Measurements from ENCODE around the gene WDFY3. TPM values are rescaled to one million over a fixed set of nuclear protein-coding genes. Genes with fewer than 3 reads are reported as not detected.

The WDFY3 gene
- total RNA-seq, 4 donors from 2014 or later: 73.2 to 98.4 (median 90.2) TPM

DNA sequence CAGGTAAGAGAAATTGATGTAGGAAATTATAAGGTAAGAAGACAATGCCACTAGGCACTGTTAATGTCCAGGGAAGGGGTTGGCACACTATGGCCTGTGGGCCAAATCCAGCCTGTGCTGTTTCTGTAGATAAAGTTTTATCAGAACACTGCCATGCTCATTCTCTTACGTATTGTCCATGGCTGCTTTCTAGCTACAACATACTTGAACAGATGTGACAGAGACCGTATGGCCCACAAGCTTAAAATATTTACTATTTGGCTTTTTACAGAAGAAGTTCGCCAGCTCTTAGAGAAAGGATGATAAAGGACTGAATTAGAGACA lies 215.6 kb downstream of the WDFY3 start:
- TF ChIP-seq, protein P1, sequence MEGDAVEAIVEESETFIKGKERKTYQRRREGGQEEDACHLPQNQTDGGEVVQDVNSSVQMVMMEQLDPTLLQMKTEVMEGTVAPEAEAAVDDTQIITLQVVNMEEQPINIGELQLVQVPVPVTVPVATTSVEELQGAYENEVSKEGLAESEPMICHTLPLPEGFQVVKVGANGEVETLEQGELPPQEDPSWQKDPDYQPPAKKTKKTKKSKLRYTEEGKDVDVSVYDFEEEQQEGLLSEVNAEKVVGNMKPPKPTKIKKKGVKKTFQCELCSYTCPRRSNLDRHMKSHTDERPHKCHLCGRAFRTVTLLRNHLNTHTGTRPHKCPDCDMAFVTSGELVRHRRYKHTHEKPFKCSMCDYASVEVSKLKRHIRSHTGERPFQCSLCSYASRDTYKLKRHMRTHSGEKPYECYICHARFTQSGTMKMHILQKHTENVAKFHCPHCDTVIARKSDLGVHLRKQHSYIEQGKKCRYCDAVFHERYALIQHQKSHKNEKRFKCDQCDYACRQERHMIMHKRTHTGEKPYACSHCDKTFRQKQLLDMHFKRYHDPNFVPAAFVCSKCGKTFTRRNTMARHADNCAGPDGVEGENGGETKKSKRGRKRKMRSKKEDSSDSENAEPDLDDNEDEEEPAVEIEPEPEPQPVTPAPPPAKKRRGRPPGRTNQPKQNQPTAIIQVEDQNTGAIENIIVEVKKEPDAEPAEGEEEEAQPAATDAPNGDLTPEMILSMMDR (IDR thresholded peaks at IDR 0.05): no peak
- no peak for TF ChIP-seq POLR2A (IDR thresholded peaks at IDR 0.05)
- intact Hi-C loops (cut with DNase I; ENCODE audit: low total_unique reads): loop anchor here (2.0 kb wide), 1 partner anchor 220 kb away; no protein-coding TSS in a partner anchor
- WGBS, 2 donors: 85 to 93% methylated on average over 3 of the region's 3 CpGs
- no peak for DNase-seq (ENCODE audit: low spot score in 2 of 2)
- H3K4me3 ChIP-seq (ENCODE audit: low read depth, poor library complexity, severe bottlenecking): no peak overlapping the region

DNA sequence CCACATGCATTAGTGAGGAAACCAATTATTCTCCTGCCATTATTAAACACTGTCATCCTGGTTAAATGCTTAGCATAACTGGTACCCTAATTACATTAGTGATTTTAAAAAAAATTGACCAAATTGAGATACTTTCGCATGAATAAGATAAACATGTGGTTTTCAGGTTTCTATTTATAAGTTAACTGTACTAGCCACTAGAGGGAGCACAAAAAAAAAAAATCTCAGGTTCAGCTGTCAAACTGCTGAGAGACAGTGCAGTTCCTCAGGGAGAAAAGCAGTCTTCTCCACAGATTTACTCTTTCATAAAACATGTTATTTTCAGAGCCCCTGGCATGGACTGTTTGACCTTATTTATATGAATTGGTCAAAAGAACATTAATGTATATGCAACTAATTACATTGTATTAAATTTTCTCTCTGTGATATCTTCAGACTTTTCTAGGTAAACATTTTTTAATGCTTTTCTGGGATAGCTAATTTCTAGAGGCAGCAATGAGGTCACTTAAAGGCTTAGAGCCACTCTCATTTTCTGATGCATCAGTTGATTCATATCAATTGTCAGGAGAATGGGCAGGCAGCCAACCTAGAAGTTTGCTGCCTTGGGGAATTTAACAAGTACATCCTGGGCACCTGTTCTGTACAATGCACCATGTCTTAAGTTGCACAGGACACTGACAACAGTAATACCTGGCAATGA lies 216.1 kb downstream of the WDFY3 start:
- intact Hi-C loops (cut with DNase I; ENCODE audit: low total_unique reads): loop anchor here (2.0 kb wide), 1 partner anchor 220 kb away; no protein-coding TSS in a partner anchor
- no peak for DNase-seq (ENCODE audit: low spot score in 2 of 2)
- no peak for TF ChIP-seq POLR2A (IDR thresholded peaks at IDR 0.05)
- TF ChIP-seq, protein P1 (IDR thresholded peaks at IDR 0.05): no peak
- H3K4me3 ChIP-seq (ENCODE audit: low read depth, poor library complexity, severe bottlenecking): no peak overlapping the region
- WGBS, 2 donors: 8 to 9% methylated on average over 1 of the region's 1 CpG

DNA sequence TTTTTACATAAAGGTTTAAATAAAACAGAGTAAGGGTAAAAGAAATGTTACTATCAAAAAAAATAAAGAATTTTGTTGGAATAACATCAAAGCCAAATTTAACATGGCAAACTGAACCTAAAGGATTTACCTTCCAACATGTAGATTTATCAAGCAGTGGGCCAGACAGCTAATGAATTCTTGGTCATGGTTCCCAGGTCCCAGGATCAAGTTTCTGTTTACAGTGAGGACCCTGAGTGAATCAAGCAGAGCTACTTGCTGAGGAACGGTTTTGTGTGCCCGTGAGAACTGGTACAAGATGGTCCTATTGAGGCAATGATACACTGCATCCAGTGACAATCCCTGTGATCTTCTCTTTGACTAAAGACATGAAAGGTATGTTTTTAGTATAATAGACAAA lies 226.4 kb downstream of the WDFY3 start:
- intact Hi-C loops (cut with DNase I; ENCODE audit: low total_unique reads): no loop called here
- 95 to 100% methylated on average over 2 of the region's 2 CpGs for WGBS, 2 donors
- DNase-seq (ENCODE audit: low spot score in 2 of 2): no peak
- TF ChIP-seq, protein P1 (IDR thresholded peaks at IDR 0.05): no peak
- TF ChIP-seq POLR2A (IDR thresholded peaks at IDR 0.05): no peak
- H3K4me3 ChIP-seq (ENCODE audit: low read depth, poor library complexity, severe bottlenecking): no peak overlapping the region

DNA sequence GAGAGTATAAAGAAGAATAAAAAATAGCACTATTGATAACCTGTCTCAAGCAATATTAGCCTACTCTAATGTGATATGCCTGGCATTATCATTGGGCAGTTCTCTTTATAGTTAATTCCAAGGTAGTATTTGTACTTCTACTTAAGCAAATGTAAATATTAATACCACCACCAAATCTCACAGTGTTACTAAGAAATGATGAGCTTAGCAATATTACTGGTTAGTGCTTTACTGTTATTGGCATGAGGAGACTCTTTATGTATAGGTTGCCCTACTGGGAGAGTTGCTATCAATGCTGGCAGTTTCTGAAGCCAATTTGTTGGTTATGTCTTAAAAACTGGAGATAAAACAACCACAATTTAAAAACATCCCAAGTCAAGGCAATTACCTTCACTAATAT lies 227.9 kb downstream of the WDFY3 start:
- intact Hi-C loops (cut with DNase I; ENCODE audit: low total_unique reads): no loop called here
- DNase-seq (ENCODE audit: low spot score in 2 of 2): no peak
- TF ChIP-seq, protein P1 (IDR thresholded peaks at IDR 0.05): no peak
- TF ChIP-seq POLR2A (IDR thresholded peaks at IDR 0.05): no peak
- no peak overlapping the region for H3K4me3 ChIP-seq (ENCODE audit: low read depth, poor library complexity, severe bottlenecking)

DNA sequence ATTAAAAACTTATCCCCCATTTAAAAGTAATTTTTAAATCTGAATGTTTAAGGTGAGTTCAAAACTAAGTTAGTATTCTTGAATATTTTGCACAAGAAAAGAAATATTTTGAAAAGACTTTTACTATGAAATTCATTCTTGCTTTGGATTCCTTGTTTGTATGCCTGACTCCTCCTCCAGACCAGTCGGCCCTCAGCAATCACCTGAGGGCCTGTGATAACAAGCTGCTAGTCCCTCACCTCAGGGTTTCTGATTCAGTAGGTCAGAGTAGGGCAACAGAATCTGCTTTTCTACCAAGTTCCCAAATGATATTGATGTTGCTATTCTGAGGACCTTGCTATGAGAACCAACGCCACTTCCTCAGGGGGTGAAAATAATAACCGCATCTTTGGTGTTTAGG lies 228.8 kb downstream of the WDFY3 start:
- no peak for DNase-seq (ENCODE audit: low spot score in 2 of 2)
- TF ChIP-seq POLR2A (IDR thresholded peaks at IDR 0.05): no peak
- TF ChIP-seq, protein P1 (IDR thresholded peaks at IDR 0.05): no peak
- no peak overlapping the region for H3K4me3 ChIP-seq (ENCODE audit: low read depth, poor library complexity, severe bottlenecking)
- WGBS, 2 donors: 81 to 84% methylated on average over 3 of the region's 3 CpGs
- intact Hi-C loops (cut with DNase I; ENCODE audit: low total_unique reads): no loop called here

DNA sequence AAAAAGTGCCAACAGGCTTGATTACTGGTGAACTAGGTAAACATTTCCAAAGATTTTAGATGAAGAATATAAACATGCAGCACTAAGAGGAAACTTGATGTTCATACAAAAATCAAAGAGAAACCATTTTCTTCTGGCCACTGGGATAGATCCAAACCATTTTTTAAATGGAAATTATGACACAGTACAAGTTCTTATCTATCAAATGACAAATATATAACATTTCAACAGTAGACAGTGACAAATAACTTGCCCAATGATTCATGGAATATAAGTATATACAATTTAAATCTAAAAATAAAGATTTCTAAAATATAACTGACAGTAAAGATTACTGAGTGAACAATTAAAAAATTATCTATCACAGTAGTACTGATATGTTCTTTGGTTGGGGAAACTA lies 232.5 kb downstream of the WDFY3 start:
- DNase-seq (ENCODE audit: low spot score in 2 of 2): no peak
- intact Hi-C loops (cut with DNase I; ENCODE audit: low total_unique reads): no loop called here
- no peak for TF ChIP-seq POLR2A (IDR thresholded peaks at IDR 0.05)
- TF ChIP-seq, protein P1 (IDR thresholded peaks at IDR 0.05): no peak
- no peak overlapping the region for H3K4me3 ChIP-seq (ENCODE audit: low read depth, poor library complexity, severe bottlenecking)

All from lower leg skin (tissue), 4 donors.